ENCODE data around the gene SARDH. TPM values are rescaled to one million over a fixed set of nuclear protein-coding genes. Genes with fewer than 3 reads are reported as not detected.

The SARDH gene, protein sequence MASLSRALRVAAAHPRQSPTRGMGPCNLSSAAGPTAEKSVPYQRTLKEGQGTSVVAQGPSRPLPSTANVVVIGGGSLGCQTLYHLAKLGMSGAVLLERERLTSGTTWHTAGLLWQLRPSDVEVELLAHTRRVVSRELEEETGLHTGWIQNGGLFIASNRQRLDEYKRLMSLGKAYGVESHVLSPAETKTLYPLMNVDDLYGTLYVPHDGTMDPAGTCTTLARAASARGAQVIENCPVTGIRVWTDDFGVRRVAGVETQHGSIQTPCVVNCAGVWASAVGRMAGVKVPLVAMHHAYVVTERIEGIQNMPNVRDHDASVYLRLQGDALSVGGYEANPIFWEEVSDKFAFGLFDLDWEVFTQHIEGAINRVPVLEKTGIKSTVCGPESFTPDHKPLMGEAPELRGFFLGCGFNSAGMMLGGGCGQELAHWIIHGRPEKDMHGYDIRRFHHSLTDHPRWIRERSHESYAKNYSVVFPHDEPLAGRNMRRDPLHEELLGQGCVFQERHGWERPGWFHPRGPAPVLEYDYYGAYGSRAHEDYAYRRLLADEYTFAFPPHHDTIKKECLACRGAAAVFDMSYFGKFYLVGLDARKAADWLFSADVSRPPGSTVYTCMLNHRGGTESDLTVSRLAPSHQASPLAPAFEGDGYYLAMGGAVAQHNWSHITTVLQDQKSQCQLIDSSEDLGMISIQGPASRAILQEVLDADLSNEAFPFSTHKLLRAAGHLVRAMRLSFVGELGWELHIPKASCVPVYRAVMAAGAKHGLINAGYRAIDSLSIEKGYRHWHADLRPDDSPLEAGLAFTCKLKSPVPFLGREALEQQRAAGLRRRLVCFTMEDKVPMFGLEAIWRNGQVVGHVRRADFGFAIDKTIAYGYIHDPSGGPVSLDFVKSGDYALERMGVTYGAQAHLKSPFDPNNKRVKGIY
- 2.6 TPM for total RNA-seq

DNA sequence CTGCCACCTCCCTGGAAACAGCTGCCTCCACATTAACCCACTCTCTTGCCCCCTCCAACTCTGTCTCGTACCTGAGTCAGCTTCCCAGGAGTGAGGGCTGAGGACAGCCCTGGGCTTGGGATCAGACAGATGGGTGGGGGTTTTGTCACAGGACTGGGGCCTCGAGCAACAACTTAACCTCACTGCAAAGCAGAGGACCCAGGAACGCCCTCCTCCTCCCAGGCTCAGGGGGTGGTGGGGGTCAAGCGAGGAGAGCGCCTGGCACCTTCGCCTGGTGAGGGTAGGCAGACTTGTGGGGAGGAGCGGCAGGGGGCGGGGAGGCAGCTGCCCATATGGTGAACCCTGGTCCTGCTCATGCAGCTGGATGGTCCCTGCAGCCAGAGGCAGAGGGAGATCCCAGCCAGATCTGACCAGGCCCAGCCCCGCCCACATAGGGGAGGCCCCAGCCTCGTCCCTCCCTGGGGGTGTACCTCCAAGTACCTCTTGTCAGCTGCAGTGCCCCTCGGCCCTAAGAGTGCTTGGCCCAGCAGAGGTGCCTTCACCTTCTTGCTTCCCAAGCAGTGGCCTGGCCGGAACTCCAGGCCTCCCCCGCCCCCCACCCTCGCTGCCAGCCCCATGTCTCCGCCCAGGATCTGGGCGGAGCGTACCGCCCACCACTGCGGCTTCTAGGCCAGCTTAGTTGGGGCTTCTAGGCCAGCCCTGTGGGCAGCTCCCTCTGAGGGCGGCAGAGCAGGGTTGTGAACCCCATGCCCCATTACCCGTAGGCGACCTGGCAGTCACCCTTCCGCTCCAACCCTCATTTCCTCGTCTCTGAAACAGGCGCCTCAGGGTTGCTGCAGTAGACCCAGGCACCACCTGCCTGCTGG, at the start of gene SARDH:
TSS of gene SARDH (minus strand) at position 579 of the 866 bp plus-strand sequence. CDS start 4,179 bp downstream, outside the sequence.
- DNase-seq = no peak

DNA sequence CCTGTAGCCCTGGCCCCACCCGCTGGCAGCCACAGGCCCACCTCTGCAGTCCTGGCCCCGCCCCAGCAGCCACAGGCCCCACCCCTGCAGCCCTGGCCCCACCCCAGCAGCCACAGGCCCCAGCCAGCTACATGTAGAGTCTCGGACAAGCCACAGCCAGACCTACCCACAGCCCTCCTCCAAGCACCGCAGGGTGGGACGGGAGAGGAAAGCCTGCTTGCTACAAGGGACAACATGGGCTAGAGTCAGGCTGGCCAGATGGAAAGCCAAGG, 49.5 kb upstream of the SARDH start:
- DNase-seq = no peak

DNA sequence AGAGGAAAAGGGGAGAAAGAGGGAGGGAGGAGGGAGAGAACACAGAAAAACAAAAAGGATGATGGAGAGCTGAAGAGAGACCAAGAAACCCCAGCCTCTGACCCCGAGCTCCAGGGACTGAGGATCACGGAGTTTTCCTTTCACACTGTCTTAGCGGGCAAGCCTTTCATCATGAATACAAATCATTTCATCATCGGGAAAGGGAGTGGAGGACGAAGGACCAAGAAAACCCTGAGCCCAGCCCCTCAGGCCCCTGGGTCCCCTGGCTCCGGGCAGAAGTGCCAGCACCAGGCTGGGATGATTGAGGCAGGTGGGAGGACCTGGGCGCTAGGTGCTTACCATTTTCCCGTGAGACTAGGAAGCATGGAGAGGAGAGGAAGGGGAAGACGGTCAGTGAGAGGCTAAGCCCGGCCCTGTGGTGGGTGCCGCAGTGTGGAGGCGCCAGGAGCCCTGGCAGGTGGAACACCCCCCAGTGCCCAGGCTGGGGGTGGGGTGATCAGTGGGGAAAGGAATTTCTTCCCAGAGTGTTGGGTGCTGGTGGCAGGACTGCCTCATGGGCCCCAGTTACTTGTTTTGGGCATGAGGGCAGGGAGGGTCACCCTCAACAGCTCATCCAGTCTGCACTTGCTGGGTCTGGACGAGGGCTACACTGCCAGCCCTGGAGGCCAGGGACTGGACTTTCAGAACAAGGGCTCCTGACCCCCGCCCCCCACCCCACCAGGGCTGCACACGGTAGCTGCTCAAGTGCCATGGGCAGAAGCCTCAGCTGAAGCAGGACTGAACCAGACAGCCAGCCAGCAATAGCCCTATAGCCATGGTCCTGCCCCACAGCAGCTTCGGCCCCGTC, 49.0 kb upstream of the SARDH start:
- DNase-seq = no peak

DNA sequence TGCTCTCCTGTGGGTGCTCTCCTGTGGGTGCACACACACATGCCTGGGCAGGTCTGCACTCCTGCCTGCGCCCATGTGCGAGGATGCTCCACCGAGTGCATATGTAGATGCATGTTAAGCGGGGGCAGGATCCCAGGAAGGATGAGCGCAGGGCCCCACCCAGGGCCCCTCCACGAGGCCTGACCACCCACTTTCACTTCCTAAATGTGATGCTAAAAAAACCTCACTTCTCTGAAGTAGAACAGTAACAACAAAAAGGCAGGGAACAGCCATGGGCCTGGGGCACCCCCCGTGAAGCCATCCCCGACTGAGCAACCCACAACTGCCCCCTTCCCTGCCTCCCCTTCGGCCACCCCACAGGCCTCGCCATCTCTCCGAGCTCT, 48.2 kb upstream of the SARDH start:
- DNase-seq = no peak

DNA sequence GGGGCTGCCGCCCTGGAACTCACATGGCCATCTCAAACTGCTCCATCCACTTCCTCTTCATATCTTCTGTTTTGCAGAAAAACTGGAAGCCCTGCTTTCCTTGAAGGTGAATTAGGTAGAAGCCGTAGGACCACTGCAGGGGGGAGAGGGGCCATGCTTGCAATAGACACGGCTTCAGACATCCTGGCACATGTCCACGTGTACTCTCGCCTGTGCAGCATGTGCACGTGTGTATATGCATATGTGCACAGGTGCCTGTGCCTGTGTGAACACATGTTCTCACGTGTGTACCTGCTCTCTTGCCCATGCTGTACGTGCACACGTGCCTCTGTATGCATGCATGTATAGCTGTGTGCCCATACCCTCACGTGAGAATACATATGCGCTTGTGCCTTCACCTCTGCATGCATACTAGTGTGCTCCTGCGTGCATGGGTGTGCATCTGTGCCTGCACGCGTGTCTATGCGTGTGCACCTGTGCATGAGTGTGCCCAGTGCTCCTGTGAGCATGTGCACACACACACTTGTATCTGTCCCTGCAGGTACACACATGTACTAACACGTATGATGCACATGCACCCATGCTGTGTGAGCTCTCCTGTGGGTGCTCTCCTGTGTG, 47.7 kb upstream of the SARDH start:
- no peak for DNase-seq

DNA sequence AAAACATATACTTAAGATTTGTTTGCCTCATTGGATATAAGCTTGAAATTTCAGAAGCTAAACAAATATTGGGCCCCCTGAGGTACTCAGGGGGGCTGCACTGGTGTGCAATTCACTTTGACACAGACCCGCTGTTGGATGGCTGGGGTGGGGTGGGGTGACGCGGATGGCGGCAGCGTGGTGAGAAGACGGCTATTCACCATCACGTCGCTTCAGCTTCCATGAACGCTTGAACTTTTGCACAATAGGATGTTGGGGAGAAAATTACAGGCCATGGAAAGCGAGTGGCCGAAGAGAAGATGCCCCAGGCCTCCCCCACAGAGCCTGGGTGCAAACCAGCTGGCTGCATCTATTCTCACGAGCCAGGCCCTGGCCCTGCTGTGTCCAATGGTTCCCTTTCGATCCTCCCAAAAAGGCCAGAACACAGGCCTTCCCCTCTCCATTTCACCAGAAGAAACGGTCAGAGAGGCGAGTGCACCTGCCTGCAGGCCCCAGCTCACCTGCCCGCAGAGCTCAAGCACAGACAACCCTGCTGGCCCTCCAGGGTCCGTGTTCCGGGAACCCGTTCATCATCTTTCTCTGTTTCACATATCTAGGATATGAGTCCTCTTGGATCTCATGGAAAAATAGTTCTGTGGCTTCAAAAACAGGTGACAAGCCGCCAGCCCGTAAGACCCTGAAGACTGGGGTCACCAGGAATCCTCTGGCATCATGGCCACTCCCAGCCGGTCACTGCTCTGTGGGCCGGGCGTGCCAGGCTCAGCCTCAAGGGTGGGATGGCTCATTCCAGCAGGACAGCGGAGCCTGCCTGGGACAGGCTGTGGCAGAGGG, 46.8 kb upstream of the SARDH start:
- DNase-seq = no peak

DNA sequence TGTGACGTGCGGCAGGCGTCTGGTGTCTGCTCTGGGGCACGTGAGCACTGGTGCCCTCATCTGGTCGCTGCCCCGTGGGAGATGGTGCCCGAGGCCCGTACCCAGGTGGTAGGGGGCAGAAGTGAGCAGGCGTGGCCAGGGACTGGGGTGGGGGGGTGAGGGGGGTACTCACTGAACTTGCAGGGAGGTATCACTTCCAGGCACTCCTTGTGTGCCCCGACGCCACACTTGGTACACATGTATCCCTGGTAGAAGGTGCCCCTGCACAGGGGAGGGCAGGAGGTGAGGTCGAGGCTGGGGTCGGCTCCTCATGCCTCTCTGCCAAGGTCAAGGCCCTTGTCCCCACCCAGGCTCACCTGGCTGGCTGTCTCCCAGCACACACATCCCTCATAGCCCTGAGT, 45.2 kb upstream of the SARDH start:
- DNase-seq = no peak

DNA sequence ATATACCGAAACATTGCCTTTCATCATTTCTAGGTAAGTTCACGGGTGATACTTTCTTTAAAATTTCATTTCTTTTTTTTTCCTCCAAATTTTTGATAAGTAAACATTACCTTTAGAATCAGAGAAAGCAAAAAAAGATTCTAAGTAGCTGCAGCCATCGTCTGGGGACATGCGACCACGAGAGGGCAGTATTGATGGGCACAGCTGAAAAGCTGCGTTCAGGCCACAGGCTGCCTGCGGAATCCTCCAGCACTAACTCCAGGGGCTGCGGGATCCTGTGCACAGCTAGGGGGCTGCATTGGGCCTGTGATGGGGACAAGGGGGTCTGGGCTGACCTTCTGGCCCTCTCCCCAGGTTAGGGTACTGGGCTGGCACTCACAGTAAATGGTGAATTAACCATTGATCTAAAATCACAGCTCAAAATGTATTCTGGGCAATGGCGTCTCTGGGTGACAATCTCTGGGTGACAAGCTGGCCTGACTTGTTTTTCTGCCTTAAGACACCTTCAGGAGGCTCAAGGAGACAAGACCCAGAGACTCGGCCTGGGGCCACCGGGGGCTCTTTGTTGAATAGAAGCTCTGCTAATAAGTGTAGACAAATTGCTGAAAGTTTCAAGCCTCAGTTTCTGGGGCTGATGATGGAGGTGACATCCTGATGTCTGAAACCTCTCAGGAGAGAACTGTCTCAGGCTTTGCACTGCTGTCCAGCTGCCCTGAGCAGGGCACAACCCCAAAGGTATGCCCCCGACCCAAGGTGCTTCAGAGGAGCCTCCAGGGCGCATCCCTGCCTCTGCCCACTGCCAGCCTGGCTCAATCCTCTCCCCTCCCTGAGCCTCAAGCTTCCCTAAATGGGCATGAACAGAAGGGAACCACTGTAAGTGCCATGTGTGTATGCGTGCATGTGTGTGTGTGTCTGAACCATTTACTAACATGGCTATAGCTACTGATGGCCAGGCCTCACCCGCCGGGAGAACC, 44.3 kb upstream of the SARDH start:
- peak; percentile 44 for DNase-seq

DNA sequence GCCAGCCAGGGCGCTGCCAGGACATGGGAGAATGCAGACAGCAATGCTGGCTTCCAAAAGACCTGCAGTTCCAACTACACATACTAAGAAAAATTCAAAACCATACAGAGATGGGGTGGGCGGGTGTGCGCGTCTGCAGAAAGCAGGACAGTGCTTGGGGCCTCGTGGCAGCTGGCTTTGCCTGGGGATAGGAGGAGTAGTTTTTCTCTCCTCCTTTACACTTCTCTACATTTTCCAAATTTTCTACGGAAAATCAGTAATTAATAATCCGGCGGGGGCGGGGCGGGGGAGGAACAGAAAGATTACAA, 43.6 kb upstream of the SARDH start:
- DNase-seq = no peak

DNA sequence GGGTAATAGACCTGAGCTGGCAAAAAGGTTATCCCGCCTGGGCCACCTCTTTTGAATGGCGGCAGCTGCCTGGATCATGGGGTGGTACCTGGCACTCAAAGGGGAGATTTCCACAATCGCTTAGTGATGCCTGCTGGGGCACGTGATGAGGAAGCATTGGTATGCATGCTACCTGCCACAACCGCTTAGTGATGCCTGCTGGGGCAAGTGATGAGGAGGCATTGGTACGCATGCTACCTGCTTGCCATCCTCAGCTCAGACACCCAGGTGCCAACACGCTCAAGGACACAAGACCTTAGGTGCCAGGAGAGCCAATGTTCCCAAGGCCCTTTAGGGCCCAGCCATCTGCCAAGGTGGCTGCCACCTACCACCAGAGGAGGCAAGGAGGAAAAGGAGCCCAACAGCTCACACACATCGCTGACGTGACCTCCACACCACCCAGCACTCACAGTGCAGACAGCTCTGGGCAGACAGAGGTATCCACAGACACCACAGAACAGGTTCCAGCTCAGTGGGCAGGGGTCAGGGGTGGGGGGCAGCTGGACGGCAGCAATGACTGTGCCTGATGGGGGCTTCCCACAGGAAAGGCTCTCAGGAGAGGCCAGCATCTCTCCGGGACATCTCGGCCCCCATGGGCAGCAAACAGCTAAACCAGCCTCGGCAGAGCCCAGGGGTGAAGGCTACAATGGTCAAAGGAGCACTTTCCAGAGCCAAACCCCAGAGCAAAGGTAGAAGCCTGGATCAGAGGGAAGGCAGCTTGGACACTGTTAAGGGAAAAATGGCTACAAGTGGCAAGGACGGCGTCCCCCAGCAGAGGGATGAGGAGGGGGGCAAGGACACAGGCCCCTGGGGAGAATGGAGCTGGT, 43.0 kb upstream of the SARDH start:
- DNase-seq = no peak

DNA sequence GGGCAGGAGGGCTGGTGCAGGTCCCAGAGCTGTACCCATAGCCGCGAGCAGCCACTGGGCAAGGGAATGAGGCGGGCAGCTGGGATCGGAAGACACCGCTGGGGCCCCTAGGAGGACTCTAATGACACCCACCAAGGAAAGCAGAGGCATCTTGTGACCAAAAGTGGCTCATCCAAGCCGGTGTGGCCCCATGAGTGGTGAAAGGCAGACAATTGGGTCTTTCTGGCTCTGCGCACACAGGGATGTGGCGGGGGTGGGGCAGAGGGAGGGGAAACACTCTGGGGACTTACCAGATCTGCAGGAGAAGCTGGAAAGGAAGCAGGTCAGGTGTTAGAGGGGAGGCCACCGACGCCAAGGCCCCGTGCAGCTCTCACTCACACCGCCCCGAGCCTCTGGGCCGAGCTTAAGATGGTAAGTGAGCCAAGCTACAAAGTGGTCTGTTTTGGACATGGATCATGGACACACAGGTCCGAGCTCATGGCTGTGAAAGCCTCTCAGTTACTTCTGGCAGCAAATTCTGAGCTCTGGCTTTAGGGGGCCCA, 42.3 kb upstream of the SARDH start:
- DNase-seq = no peak

DNA sequence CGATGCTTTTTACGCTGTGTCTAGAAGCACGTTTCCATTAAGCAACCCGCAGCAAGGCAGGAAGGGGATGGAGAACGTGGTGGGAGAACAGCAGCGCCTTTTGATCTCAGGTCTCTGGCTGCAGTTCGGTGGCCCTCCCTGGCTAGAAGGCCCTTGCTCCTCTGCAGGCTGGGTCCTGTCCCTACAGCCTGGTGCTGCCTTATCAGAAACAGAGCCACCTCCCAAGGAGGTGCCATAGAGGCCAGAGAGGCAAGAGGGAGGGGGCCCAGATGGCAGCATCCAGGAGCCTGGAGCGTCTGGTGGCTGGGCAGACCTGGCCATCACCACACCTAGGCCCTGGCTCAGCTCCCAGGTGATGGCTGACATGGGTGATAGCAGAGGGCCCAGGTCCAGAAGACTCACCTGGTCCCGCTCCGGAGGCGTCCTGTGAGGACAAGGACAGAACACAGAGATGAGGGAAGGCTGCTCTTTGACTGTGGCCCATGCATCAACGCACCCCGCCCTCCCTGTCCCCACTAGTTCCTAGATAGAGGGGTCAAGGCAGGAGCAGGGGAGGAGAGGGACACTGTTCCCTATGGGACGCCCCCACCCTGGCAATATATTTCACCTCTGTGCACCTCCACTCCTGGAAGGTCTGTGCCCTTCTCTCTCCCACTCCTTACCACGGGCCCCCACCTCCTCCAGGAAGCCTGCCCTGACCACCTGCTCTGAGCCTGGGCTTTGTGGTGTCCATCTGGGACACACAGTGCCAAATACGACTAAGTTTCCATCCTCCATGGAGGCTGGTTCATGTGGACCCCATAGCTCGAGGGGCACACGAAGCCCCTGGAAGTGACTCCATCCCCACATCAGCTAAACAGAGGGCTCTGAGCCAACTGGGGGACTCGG, 41.6 kb upstream of the SARDH start:
- no peak for DNase-seq

DNA sequence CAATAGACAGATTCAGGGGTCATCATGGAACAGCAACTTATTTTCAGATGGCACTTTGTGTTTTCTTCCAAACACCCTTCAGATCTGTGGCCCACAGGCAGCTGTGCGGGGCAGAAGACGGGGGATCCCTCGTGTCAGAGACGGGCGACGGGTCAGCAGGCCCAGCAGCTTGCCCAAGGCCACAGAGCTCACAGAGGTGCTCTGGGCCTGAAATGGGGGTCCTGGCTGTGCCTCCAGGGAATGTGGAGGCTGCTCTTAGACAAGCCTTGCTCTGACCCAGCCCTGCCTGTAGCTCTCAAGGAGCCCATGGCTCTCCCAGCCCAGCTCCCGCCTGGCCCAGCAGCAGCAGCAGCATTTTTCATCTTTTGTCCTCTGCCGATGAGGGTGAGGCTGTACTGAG, 40.9 kb upstream of the SARDH start:
- no peak for DNase-seq

DNA sequence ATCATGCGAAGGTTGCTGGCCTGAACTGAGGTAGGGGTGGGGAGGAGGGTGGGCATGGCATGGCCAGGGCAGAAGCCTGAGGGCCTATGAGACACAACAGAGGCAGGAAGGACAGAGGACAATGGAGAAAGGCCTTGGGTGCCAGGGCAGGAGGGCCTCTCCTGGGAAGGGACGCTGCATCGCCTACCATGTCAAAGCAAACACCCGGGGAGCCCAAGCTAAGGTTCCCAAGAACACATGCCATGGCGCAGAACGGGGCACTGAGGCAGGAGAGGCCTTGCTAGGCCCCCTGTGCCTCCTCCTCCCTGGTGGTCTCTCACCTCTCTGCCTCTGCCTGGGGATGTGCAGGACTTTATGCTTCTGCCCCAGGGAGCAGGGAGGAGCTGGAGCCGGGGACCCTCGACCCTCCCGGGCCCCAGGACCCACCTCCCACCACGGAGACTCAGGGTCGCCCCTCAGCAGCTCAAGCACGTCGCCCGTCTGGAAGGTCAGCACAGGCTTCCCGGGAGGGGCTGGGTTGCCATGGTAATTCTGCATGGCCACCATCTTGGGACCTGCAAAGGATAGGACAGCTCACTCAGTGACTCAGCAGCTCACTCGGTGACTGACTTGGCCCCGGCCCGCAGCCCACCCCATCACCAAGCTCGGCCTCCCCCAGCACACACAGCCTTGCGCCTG, 40.3 kb upstream of the SARDH start:
- no peak for DNase-seq

DNA sequence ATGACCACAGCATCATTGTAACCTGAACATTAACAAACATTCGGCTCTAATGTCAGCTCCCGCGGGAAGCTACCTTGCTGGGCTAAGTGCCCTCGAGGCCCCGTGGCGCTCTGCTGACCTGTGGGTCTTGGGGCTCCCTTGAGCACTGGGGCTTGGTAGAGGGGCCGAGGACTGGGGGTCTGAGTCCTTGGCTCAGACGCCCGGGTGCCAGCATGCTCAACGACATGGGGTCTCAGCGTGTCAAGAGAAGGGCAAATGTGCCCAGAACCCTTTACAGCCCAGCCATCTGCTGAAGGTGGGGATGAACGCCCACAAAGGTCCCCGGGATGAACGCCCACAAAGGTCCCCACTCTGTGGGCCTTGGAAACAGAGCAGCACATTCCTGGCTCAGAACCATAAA, 39.7 kb upstream of the SARDH start:
- no peak for DNase-seq

DNA sequence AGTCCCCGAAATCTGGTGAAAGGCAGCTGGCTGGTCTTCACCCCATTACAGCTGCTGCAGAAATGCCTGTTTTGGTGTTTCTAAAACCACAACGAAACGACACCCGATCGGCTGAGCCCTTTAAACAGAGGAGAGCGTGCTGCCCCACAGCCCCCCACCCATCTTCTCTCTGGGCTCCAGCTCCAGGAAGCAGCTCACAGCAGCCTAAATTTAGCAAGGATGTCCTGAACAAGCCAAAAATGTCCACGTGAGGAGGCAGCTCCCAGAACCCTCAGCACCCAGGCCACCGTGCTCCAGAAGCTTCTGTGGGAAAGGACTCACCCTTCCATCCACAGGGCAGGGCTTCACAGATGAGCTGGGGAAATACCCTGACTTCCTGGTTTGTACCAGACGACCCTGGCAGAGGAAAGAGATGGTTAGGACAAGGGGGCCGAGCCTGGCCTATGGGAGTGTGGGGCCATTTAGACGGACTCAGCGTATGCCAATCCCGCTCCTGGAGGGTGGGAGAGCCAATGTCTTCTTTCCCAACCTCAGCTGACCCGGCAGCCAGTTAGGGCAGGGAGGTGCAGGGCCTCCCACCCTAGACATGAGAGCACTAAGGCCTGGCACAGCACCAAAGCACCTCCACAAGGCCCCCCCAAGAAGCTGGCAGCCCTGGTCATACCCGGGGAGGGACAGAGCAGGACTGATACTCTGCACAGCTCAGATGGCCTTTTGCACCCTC, 39.1 kb upstream of the SARDH start:
- DNase-seq = no peak
